SJSA1 (cell line): ENCODE data around the gene SPOCK1. TPM values are rescaled to one million over a fixed set of nuclear protein-coding genes. Genes with fewer than 3 reads are reported as not detected.
"Not testable (repeated sequence)": the region's sequence is repeated elsewhere in the genome, so short reads cannot be mapped to it uniquely, and the experiment has no call there.

Experiments
- DNase-seq, 2 experiments: peaks; one replicate each; pipeline ENCODE4 v3.0.0-alpha.2; 2015 to 2020; ENCODE audit warnings: low spot score in 2 of 2, low read depth in 1 of 2
- H3K27ac ChIP-seq: fragments of 250-450 bp; sonication (Bioruptor Pico); 2 replicates; pipeline ENCODE4 v1.5.1; 2020; ENCODE audit warnings: mild to moderate bottlenecking, moderate library complexity
- H3K27me3 ChIP-seq: fragments of 250-450 bp; sonication (Bioruptor Pico); replicated peaks from 2 replicates; pipeline ENCODE4 v1.5.1; 2020; ENCODE audit warnings: mild to moderate bottlenecking, moderate library complexity
- H3K36me3 ChIP-seq: fragments of 250-450 bp; sonication (Bioruptor Pico); 2 replicates; pipeline ENCODE4 v1.5.1; 2020; ENCODE audit warnings: mild to moderate bottlenecking
- H3K4me1 ChIP-seq: fragments of 250-450 bp; sonication (Bioruptor Pico); replicated peaks from 2 replicates; pipeline ENCODE4 v1.6.1; 2021; ENCODE audit warnings: mild to moderate bottlenecking
- H3K4me3 ChIP-seq: fragments of 250-450 bp; sonication (Bioruptor Pico); 2 replicates; pipeline ENCODE4 v1.5.1; 2020; ENCODE audit warnings: mild to moderate bottlenecking
- H3K9me3 ChIP-seq: fragments of 250-450 bp; sonication (Bioruptor Pico); replicated peaks from 2 replicates; pipeline ENCODE4 v1.5.1; 2020; ENCODE audit warnings: mild to moderate bottlenecking
- total RNA-seq: library from RNA; depleted of rRNA; stranded (reverse); fragments of >200 nt; shearing (Covaris generic); gene quantifications from 2 replicates; pipeline ENCODE4 v1.2.3, GENCODE V29; 2014

SPOCK1 gene
- total RNA-seq, 1 experiment from 2014 or later, result 0.95 TPM

DNA sequence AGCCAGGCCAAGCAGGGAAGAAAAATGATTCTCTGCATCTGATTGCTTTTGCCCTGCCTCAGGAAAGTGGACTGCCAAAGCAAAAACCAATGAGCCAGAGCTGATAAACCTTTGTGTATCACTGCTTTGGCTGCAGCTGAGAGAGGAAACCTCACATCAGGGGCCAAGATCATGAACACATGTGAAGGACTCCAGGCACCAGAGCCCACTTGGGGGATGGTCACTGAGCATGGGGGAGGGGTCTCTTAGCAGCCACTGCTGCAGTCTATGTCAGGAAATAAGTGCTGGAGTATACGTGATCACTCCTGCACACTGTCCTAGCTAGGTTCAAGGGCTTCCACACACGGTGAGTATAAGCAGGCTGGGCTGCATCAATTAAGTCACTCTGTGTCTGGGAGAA lies 229.9 kb downstream of the SPOCK1 start:
- H3K9me3 ChIP-seq, result no peaks in the 10 kb centered on the region
- H3K27me3 ChIP-seq, result peaks cover 3% of the 10 kb centered on the region; the same call in 1 of the 2 replicates
- no peak overlapping the region for H3K4me3 ChIP-seq
- no peak overlapping the region for H3K27ac ChIP-seq
- H3K4me1 ChIP-seq, result peaks cover 12% of the 10 kb centered on the region
- no peak for DNase-seq
- no peaks in the 10 kb centered on the region for H3K36me3 ChIP-seq

DNA sequence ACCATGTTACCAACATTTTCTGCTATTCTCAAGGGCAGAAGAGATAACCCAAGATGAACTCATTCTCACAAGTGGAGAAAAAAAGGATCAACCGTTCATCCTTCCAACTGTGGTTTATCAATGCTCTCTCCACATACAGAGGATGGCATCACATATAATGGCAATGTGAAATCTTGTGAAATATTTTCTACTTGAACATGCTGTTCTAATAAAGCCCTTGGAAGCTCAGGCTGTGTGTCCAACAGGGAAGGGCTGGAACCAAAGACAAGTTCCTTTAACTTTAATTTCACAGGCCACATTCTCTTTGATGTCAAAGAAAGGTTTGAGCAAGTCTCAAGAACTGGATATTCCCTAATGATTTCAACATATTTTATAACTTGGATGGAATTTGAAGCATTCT lies 230.5 kb downstream of the SPOCK1 start:
- no peaks in the 10 kb centered on the region for H3K9me3 ChIP-seq
- H3K4me3 ChIP-seq, result no peak overlapping the region
- no peak overlapping the region for H3K27ac ChIP-seq
- peaks cover 13% of the 10 kb centered on the region for H3K4me1 ChIP-seq
- DNase-seq, result no peak
- peaks cover 3% of the 10 kb centered on the region; the same call in 1 of the 2 replicates for H3K27me3 ChIP-seq
- no peaks in the 10 kb centered on the region for H3K36me3 ChIP-seq

DNA sequence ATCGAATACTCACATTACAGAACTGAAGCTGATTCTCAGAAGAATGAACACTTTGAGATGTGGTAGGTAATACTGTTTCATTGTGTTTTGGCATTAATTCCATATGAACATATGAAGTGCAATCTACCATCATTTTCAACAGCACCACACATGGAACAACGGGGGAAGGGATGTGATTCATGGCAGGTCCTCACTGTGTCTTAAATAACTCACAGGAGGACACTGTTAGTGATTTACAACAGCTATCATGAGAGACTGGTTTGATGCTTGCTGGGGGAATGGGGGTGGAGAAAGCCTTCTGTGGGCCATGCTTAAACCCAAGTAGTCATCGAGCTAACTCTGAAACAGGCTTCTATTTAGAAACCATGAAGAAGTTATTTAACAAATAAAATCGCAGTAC lies 232.9 kb downstream of the SPOCK1 start:
- peaks cover 8% of the 10 kb centered on the region for H3K4me1 ChIP-seq
- H3K9me3 ChIP-seq, result no peaks in the 10 kb centered on the region
- no peaks in the 10 kb centered on the region for H3K36me3 ChIP-seq
- H3K4me3 ChIP-seq, result no peak overlapping the region
- no peak for DNase-seq
- no peak overlapping the region for H3K27ac ChIP-seq
- H3K27me3 ChIP-seq, result no peaks in the 10 kb centered on the region

DNA sequence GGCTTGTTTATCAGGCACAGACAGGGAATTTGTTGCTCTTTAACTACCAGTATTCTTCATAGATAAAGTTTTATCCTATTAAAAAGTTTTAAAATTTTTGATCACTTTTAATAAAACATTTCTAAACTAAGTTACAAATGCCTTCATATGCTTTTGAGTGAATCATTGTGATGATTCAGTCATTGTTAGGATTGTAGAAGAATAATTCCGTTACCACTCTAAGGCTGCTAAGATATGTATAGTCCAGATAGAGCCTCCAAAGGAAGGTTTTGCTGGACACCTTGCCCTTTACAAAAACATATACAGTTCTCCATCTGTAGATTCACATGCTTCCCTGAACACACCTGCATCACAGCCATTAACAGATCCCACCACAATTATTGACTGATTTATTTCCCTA lies 233.7 kb downstream of the SPOCK1 start:
- no peak for DNase-seq
- H3K4me3 ChIP-seq, result no peak overlapping the region

DNA sequence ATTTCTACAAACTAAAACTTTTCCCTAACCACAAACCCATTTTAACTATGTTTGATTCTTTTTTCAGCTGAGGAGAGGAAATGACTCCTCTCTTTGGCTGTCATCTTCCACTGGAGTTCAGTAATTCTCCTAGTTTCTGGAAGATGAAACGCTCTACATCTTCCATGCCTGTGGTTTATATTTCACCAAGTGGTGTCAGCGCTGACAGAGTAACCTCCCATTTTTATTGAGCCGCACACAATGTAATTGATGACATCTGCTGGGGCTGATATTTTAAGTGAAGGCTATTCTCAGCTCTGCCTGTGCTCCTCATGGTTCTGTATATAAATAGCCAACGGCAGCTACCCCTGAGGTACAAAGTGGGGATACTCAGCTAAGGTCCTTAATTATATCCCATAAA lies 234.6 kb downstream of the SPOCK1 start:
- DNase-seq, result peak in 1 of 2 experiments; percentile 21
- H3K27me3 ChIP-seq, result no peaks in the 10 kb centered on the region
- no peaks in the 10 kb centered on the region for H3K9me3 ChIP-seq
- H3K27ac ChIP-seq, result no peak overlapping the region
- no peak overlapping the region for H3K4me3 ChIP-seq
- no peaks in the 10 kb centered on the region for H3K36me3 ChIP-seq
- peaks cover 8% of the 10 kb centered on the region for H3K4me1 ChIP-seq

More for the DNA sequence above, 233.7 kb downstream of the SPOCK1 start:
- Histone ChIP-seq H3K27ac (no peak overlapping the region), H3K4me1 (peaks cover 8% of the 10 kb centered on the region), H3K36me3 (no peaks in the 10 kb centered on the region), H3K27me3 (no peaks in the 10 kb centered on the region), H3K9me3 (no peaks in the 10 kb centered on the region)

DNA sequence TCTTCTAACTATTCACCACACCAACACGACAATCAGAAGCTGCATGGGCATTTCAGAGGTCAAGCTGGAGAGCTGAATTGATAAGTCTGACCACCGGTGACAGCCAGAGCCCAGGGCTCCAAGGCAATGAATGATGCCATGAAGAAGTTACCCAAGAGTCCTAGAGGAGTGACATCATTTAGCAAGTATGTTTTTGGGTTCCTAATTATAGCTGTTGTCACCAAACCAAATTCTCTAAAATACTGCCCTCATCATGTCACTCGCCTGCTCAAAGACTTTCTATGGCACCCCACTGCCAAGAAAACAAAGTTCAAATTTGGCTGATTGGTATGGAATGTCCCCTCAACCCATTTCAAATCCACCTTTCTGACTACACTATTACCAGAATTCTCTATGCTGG lies 235.1 kb downstream of the SPOCK1 start:
- DNase-seq, result no peak
- Histone ChIP-seq H3K4me3 (no peak overlapping the region), H3K27ac (no peak overlapping the region), H3K9me3 (no peaks in the 10 kb centered on the region), H3K36me3 (no peaks in the 10 kb centered on the region), H3K27me3 (no peaks in the 10 kb centered on the region), H3K4me1 (peaks cover 8% of the 10 kb centered on the region)

DNA sequence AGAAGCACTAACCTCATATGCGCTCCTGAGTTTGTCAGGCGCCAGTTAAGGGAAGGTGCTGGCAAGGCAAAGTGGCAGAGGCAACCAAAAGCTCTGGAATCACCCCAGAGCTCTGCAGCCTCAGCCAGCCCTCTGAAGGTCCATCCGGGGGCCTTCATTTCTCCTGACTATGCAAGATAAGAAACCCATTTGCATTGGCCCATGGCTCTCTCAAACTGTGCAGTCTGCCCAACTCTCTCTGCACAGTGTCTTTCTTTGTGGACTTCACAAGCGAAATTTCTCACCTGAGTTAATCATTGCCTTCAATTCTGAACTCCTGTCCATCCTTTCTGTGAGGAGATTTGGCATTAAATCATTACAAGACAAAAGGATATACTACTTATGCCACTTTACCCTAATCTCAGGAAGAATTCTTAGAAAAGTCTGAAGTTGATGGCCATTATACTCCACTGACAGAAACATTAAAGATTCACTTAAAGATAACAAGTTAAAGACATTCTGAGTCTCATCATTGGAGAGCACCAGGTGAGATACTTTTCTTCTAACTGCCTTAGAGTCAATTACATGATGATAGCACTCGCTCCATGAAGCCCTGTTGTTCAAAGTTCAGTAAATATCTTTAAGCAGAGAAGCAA lies 235.6 kb downstream of the SPOCK1 start:
- H3K36me3 ChIP-seq, result no peaks in the 10 kb centered on the region
- H3K4me1 ChIP-seq, result peaks cover 8% of the 10 kb centered on the region
- H3K9me3 ChIP-seq, result no peaks in the 10 kb centered on the region
- H3K27ac ChIP-seq, result no peak overlapping the region
- H3K27me3 ChIP-seq, result no peaks in the 10 kb centered on the region
- H3K4me3 ChIP-seq, result no peak overlapping the region
- no peak for DNase-seq

DNA sequence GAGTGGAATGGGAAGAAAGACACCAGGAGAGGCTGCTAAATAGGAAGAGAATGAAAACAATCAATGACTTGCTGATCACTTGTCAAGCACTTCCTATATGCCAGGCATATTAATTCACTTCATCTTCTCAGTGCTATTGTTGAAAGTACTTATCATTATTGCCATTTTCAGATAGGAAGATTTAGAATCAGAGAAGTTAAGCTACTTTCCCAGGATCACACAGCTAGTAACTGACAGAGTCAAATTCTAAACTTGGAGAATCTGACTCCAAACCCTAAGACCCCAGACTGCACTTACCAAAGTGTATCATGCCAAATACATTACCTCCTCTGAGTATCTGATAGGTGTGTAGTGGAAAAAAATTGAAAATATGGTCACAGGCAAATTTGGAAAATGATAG lies 236.3 kb downstream of the SPOCK1 start:
- no peak for DNase-seq
- no peak overlapping the region for H3K27ac ChIP-seq
- peaks cover 8% of the 10 kb centered on the region for H3K4me1 ChIP-seq
- no peaks in the 10 kb centered on the region for H3K27me3 ChIP-seq
- no peaks in the 10 kb centered on the region for H3K9me3 ChIP-seq
- H3K36me3 ChIP-seq, result no peaks in the 10 kb centered on the region
- no peak overlapping the region for H3K4me3 ChIP-seq

DNA sequence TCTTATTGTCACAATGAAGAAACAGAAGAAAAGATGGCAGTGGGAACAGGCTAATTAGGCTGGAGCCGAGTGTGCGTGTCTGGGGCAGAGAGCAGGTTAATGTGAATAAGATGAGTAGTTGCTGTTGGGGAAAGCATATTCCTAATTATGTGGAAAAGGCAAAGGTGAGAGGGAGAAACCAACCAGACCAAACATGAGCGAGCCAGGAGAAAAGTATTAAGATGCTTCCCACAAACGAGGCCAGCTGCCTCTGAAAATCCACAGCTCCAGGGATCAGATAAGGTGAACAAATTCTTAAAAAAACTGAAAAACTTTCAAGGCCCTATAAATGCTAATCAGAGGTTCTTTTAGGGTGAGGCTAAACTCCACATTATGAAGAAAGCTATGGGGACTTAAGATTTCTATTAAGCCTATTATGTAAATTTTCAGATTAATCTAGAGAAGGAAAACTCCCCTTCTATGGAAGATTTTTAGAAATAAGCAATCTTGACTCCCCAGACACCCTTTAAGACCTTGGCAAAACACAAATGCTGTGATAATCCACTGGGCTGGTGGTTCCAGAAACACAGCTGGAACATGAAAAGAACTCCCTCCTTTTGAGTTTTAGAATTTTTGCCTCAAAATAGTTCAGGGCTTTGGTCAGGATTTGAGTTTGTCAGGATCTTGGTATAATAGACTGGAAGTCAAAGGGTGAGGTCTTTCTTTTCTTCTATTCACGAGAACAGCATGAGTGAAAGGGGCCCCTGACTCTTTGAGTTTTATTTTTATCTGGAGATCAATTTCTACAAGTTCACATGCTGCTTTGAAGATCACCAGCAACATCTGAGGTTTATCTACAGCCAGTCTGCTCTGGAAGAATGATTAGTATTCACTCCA lies 238.1 kb downstream of the SPOCK1 start:
- DNase-seq, result no peak
- no peaks in the 10 kb centered on the region for H3K9me3 ChIP-seq
- no peaks in the 10 kb centered on the region for H3K36me3 ChIP-seq
- H3K4me3 ChIP-seq, result no peak overlapping the region
- H3K27ac ChIP-seq, result no peak overlapping the region
- peaks cover 8% of the 10 kb centered on the region for H3K4me1 ChIP-seq
- H3K27me3 ChIP-seq, result no peaks in the 10 kb centered on the region

DNA sequence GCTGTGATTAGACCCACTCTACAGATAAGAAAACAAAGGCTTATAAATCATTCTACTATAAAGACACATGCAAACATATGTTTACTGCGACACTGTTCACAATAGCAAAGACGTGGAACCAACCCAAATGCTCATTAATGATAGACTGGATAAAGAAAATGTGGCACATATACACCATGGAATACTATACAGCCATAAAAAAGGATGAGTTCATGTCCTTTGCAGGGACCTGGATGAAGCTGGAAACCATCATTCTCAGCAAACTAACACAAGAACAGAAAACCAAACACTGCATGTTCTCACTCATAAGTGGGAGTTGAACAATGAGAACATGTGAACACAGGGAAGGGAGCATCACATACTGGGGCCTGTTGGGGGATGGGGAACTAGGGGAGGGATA lies 240.0 kb downstream of the SPOCK1 start:
- not testable (repeated sequence) for H3K27ac ChIP-seq

DNA sequence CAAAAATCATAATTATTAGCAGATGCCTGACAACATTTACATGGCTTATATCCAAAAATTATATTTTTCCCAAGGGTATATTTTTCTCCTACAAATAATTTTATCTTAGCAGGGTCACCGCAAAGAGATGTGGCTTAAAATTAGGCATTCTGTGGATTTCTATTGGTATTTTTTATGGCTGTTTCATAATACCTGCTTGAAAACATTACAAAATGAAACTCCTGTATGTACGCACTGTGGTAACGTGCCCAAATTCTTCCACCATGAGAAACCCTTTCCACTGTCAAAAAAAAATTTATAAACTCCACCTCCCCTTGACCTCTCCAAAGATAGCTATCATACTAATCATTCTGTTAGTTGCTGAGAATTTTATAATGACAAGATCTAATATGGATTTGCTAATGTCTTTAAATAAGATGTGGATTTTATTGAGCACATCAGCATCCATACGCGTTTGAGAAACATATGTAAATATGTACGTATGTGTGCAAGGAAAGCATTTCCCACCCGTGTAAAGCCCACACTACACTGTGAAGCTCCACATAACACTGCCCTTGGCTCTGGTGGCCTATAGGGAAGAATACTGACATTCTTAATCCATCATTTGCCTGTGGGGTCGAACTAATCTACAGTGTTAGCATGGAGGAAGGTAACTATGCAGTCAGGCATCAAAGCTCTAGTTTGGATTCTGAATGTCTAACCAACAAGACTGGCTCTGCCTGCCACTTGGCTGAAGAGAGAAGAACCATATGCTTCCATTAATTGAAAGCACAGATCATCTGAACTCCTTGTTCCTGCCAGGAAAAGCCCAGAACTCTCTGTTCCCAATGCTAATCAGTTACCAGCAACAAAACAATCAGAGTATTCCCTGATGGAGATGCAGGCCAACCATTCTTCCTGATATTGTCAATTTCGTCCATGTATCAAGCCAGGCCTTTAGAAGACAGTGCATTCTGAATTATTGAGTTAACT lies 244.7 kb downstream of the SPOCK1 start:
- no peak for DNase-seq
- no peak overlapping the region for H3K4me3 ChIP-seq
- H3K27me3 ChIP-seq, result no peaks in the 10 kb centered on the region
- H3K9me3 ChIP-seq, result no peaks in the 10 kb centered on the region
- H3K4me1 ChIP-seq, result 0 out of 2 replicates have a peak, but pooled peaks cover 5% of the 10 kb centered on the region
- H3K27ac ChIP-seq, result no peak overlapping the region
- no peaks in the 10 kb centered on the region for H3K36me3 ChIP-seq

More for the DNA sequence above, 240.0 kb downstream of the SPOCK1 start:
- not testable (repeated sequence) for H3K4me1 ChIP-seq, H3K4me3 ChIP-seq, DNase-seq, H3K36me3 ChIP-seq, H3K9me3 ChIP-seq, H3K27me3 ChIP-seq

DNA sequence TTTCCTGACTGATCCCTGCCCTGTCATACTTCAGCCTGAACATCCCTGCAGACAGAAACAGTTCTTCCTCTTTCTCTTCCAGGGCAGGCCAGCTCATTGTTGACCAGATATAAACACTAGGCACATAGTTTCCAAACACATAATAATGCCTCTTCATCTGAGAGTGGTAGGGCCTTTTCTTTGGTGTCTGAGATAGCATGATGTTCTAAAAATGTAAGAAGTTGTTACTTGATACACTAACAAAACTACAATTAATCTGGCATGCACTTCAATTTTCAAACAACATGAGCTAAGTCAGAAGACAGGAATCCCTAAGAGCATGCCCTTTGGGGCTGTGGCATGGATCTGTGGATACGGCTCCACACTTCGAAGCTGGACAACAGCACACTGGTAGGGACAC lies 246.6 kb downstream of the SPOCK1 start:
- DNase-seq, result peak in 1 of 2 experiments; percentile 38
- Histone ChIP-seq H3K4me1 (0 out of 2 replicates have a peak, but pooled peaks cover 5% of the 10 kb centered on the region), H3K9me3 (no peaks in the 10 kb centered on the region), H3K36me3 (no peaks in the 10 kb centered on the region), H3K27ac (no peak overlapping the region), H3K27me3 (no peaks in the 10 kb centered on the region), H3K4me3 (no peak overlapping the region)

DNA sequence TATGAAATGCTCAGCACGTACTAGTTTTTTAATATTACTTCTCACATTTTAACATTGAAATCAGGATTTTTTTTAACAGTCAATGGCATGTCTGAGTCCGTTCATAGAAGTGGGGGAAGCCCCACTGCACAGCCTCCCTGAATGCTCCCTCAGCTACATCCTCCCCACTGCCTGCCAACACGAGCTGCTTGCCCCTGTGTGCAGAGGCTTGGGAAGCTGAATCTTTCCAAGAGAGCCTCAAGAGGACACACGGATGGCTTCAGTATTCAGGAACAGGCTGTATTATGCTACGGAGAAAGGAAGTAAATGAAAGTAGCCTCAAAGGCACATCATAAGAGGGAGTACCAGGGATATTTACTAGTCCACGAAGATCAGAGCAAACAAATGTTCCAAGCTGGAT lies 248.7 kb downstream of the SPOCK1 start:
- Histone ChIP-seq H3K4me1 (0 out of 2 replicates have a peak, but pooled peaks cover 5% of the 10 kb centered on the region), H3K27ac (no peak overlapping the region), H3K36me3 (no peaks in the 10 kb centered on the region), H3K4me3 (no peak overlapping the region), H3K27me3 (no peaks in the 10 kb centered on the region), H3K9me3 (no peaks in the 10 kb centered on the region)
- DNase-seq, result no peak
